Measurements from ENCODE around the gene CFAP119.
A peak's percentile ranks its signal among the peaks of the same experiment; 100 is the strongest.

CFAP119 gene

GRCh38 chr16:30724641-30725417 lies 37.0 kb downstream of the CFAP119 start:
- H3K4me3 ChIP-seq (ENCODE audit: control insufficient read depth, low read depth, low read length): no peak overlapping the region
- TF ChIP-seq, protein P1, sequence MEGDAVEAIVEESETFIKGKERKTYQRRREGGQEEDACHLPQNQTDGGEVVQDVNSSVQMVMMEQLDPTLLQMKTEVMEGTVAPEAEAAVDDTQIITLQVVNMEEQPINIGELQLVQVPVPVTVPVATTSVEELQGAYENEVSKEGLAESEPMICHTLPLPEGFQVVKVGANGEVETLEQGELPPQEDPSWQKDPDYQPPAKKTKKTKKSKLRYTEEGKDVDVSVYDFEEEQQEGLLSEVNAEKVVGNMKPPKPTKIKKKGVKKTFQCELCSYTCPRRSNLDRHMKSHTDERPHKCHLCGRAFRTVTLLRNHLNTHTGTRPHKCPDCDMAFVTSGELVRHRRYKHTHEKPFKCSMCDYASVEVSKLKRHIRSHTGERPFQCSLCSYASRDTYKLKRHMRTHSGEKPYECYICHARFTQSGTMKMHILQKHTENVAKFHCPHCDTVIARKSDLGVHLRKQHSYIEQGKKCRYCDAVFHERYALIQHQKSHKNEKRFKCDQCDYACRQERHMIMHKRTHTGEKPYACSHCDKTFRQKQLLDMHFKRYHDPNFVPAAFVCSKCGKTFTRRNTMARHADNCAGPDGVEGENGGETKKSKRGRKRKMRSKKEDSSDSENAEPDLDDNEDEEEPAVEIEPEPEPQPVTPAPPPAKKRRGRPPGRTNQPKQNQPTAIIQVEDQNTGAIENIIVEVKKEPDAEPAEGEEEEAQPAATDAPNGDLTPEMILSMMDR (conservative IDR thresholded peaks at IDR 0.05; ENCODE audit: control insufficient read depth, insufficient read depth, low read depth, low read length): no peak

GRCh38 chr16:30723725-30724355 lies 38.0 kb downstream of the CFAP119 start:
- TF ChIP-seq, protein P1 (conservative IDR thresholded peaks at IDR 0.05; ENCODE audit: control insufficient read depth, insufficient read depth, low read depth, low read length): no peak
- no peak overlapping the region for H3K4me3 ChIP-seq (ENCODE audit: control insufficient read depth, low read depth, low read length)
- DNase-seq (ENCODE audit: low read depth): no peak

More at GRCh38 chr16:30724641-30725417, 37.0 kb downstream of the CFAP119 start:
- peak; percentile 26 for DNase-seq (ENCODE audit: low read depth)

DNA sequence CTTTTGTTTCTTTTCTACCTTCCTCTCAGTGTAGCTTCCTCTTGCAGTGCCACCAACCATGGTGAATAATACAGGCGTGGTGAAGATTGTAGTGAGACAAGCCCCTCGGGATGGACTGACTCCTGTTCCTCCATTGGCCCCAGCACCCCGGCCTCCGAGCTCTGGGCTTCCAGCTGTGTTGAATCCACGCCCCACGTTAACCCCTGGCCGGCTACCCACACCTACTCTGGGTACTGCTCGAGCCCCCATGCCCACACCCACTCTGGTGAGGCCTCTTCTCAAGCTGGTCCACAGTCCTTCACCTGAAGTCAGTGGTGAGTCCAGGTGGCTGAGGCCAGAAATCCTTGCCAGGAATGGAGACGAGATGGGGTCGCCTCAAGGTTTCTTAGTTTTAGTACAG lies 38.9 kb downstream of the CFAP119 start:
- no peak overlapping the region for H3K4me3 ChIP-seq (ENCODE audit: control insufficient read depth, low read depth, low read length)
- TF ChIP-seq, protein P1 (conservative IDR thresholded peaks at IDR 0.05; ENCODE audit: control insufficient read depth, insufficient read depth, low read depth, low read length): no peak
- no peak for DNase-seq (ENCODE audit: low read depth)

- H3K4me3 ChIP-seq (ENCODE audit: control insufficient read depth, low read depth, low read length): no peak overlapping the region
- DNase-seq (ENCODE audit: low read depth): no peak
- TF ChIP-seq, protein P1 (conservative IDR thresholded peaks at IDR 0.05; ENCODE audit: control insufficient read depth, insufficient read depth, low read depth, low read length): no peak
These were observed 39.4 kb downstream of the CFAP119 start for GRCh38 chr16:30722443-30722842.

DNA sequence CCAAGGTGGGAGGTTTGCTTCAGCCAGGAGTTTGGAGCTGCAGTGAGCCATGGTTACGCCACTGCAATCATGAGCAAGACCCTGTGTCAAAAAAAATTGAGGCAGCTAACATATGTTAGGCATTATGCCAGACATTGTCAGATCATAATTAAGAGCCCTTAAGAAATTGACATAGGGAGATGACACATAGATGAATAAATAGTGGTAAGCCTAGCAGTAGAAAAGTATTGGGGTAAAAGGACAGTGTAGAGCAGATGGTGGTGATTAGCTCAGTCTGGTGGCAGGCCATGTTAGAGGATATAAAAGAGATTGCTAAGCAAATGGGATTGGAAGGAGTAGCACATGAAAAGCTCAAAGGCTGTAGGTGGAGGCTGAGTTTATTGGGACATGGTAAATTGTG lies 40.3 kb downstream of the CFAP119 start:
- peak; percentile 95 for DNase-seq (ENCODE audit: low read depth)
- TF ChIP-seq, protein P1 (conservative IDR thresholded peaks at IDR 0.05; ENCODE audit: control insufficient read depth, insufficient read depth, low read depth, low read length): no peak
- H3K4me3 ChIP-seq (ENCODE audit: control insufficient read depth, low read depth, low read length): no peak overlapping the region

GRCh38 chr16:30721167-30721566 lies 40.7 kb downstream of the CFAP119 start:
- TF ChIP-seq, protein P1 (conservative IDR thresholded peaks at IDR 0.05; ENCODE audit: control insufficient read depth, insufficient read depth, low read depth, low read length): no peak
- no peak overlapping the region for H3K4me3 ChIP-seq (ENCODE audit: control insufficient read depth, low read depth, low read length)
- no peak for DNase-seq (ENCODE audit: low read depth)
